ENCODE data around the gene ANK2. TPM values are rescaled to one million over a fixed set of nuclear protein-coding genes. Genes with fewer than 3 reads are reported as not detected.

Gene ANK2
- total and polyA plus RNA-seq, 2 experiments from 2014 or later, result 10.9 to 25.9 TPM

DNA sequence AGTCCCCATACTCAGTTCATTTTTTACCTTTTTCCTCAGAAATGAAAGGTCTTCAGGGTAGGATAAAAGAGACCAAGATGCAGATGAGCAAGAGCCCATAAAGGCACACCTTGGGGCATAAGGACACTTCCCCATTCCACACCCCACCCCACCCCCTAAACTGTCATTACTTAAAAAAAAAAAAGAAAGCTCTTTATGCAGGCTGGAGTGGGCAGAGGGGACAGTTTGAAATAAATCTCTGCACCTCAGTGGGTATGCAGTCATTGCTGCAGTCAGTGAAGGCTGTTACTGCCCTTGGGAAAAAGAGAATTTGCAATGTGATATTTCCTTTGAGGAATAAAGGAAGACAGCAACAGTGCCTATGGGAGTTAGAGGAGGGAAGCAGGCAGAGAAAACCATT, 137.5 kb downstream of the ANK2 start:
- no peak overlapping the region for H3K4me2 ChIP-seq (ENCODE audit: unreplicated experiment)
- H3K27me3 ChIP-seq (replicated peaks; ENCODE audit: insufficient read depth), result no peaks in the 10 kb centered on the region
- no peaks in the 10 kb centered on the region for H3K36me3 ChIP-seq (ENCODE audit: low read depth)
- no peaks in the 10 kb centered on the region for H4K20me1 ChIP-seq (ENCODE audit: insufficient read depth)
- H3K9me3 ChIP-seq (ENCODE audit: low read depth), result no peaks in the 10 kb centered on the region
- no peak overlapping the region for H3K4me3 ChIP-seq
- DNase-seq, result no peak
- H3K4me1 ChIP-seq (ENCODE audit: insufficient read depth), result no peaks in the 10 kb centered on the region
- H3K9ac ChIP-seq, result no peak overlapping the region
- in situ Hi-C loops (cut with MboI), result no loop called here
- H3K9me2 ChIP-seq (ENCODE audit: insufficient read depth), result no peaks in the 10 kb centered on the region
- H2AFZ ChIP-seq, result no peak overlapping the region
- H3F3A ChIP-seq (ENCODE audit: insufficient read depth), result no peaks in the 10 kb centered on the region
- TF ChIP-seq EZH2 (IDR thresholded peaks at IDR 0.05; ENCODE audit: insufficient read depth, poor library complexity, severe bottlenecking), result no peak
- H3K79me2 ChIP-seq (ENCODE audit: insufficient read depth), result no peaks in the 10 kb centered on the region
- H3K27ac ChIP-seq, result no peak overlapping the region

DNA sequence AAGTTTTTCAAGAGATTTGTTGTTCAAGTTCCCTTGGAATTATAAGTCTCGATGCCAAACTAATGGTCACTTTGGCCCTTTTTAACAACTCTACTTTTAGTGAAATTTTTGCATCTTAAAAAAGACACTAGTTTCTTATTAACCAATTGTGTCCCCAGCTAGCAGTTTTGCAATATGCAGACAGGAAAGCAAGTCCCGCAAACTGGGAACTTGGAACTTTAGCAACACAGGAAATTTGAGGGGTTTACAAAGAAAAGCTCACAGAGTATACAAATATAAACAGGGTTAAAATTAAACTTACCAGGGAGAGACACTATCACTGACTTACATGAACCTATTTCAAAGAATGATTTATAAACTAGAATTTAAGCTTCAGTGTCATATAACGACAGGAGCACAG, 137.9 kb downstream of the ANK2 start:
- H2AFZ ChIP-seq, result no peak overlapping the region
- no peaks in the 10 kb centered on the region for H3K27me3 ChIP-seq (replicated peaks; ENCODE audit: insufficient read depth)
- H3K9me2 ChIP-seq (ENCODE audit: insufficient read depth), result no peaks in the 10 kb centered on the region
- H3K36me3 ChIP-seq (ENCODE audit: low read depth), result no peaks in the 10 kb centered on the region
- H3K4me3 ChIP-seq, result no peak overlapping the region
- no peak overlapping the region for H3K9ac ChIP-seq
- no peak overlapping the region for H3K4me2 ChIP-seq (ENCODE audit: unreplicated experiment)
- no peaks in the 10 kb centered on the region for H3K9me3 ChIP-seq (ENCODE audit: low read depth)
- no peak overlapping the region for H3K27ac ChIP-seq
- no peaks in the 10 kb centered on the region for H4K20me1 ChIP-seq (ENCODE audit: insufficient read depth)
- no peak for TF ChIP-seq EZH2 (IDR thresholded peaks at IDR 0.05; ENCODE audit: insufficient read depth, poor library complexity, severe bottlenecking)
- no peak for TF ChIP-seq EZH2phosphoT487 (IDR thresholded peaks at IDR 0.05; ENCODE audit: insufficient read depth, low read depth)
- DNase-seq, result no peak
- no peaks in the 10 kb centered on the region for H3K79me2 ChIP-seq (ENCODE audit: insufficient read depth)
- no peaks in the 10 kb centered on the region for H3K4me1 ChIP-seq (ENCODE audit: insufficient read depth)
- in situ Hi-C loops (cut with MboI), result no loop called here
- WGBS, 2 experiments (ENCODE audit: low coverage in 1 of 2, low lambda C conversion rate in 2 of 2, missing lambda C conversion rate in 2 of 2), result 76 to 82% methylated on average over 3 of the region's 3 CpGs
- H3F3A ChIP-seq (ENCODE audit: insufficient read depth), result no peaks in the 10 kb centered on the region

DNA sequence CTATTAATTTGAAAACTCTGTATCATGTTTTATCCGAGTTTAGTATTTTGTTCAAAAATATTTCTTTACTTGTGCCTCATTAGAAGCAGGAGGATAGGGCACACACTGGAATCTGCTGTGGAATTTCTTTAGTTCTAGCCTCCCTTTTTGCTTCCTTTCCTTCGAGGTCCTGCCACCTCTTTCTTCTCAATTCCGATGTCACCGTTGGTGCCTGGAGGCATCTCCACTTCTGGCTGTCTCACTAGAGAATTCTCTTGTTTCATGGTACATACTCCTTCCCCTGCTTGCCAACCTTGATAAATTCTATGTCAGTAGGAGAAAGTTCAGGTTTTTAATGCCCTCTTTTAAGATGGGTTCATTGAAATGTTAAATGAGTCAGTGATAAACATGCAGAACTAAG, 140.1 kb downstream of the ANK2 start:
- H3K27ac ChIP-seq, result no peak overlapping the region
- H3K79me2 ChIP-seq (ENCODE audit: insufficient read depth), result no peaks in the 10 kb centered on the region
- in situ Hi-C loops (cut with MboI), result no loop called here
- H3K36me3 ChIP-seq (ENCODE audit: low read depth), result no peaks in the 10 kb centered on the region
- H3F3A ChIP-seq (ENCODE audit: insufficient read depth), result no peaks in the 10 kb centered on the region
- H3K9me3 ChIP-seq (ENCODE audit: low read depth), result no peaks in the 10 kb centered on the region
- WGBS, 2 experiments (ENCODE audit: low coverage in 1 of 2, low lambda C conversion rate in 2 of 2, missing lambda C conversion rate in 2 of 2), result 92 to 94% methylated on average over 4 of the region's 4 CpGs
- no peak overlapping the region for H2AFZ ChIP-seq
- no peak for DNase-seq
- TF ChIP-seq EZH2phosphoT487 (IDR thresholded peaks at IDR 0.05; ENCODE audit: insufficient read depth, low read depth) (no peak), EZH2 (IDR thresholded peaks at IDR 0.05; ENCODE audit: insufficient read depth, poor library complexity, severe bottlenecking) (no peak)
- H3K9ac ChIP-seq, result no peak overlapping the region
- no peak overlapping the region for H3K4me3 ChIP-seq
- no peaks in the 10 kb centered on the region for H4K20me1 ChIP-seq (ENCODE audit: insufficient read depth)
- no peak overlapping the region for H3K4me2 ChIP-seq (ENCODE audit: unreplicated experiment)
- H3K27me3 ChIP-seq (replicated peaks; ENCODE audit: insufficient read depth), result no peaks in the 10 kb centered on the region
- no peaks in the 10 kb centered on the region for H3K4me1 ChIP-seq (ENCODE audit: insufficient read depth)
- no peaks in the 10 kb centered on the region for H3K9me2 ChIP-seq (ENCODE audit: insufficient read depth)

DNA sequence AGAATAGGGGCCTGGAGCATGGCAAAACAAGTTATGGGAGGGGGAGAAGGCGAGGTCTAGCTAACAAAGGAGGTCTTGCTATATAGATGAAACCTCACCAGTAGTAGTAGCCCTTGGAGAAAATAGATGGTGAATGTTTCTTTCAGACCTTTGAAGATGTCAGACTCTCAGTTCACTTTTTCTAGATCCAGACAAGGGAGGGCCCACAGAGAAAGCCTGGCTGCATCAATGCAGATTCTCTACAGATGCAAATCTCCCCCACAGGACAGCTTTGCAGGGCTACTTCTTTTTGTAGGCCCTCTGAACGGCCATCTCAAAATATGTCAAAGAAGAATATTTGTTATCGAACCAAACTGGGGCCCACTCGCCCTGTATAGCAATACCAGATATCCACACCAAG, 159.7 kb downstream of the ANK2 start:
- H3K79me2 ChIP-seq (ENCODE audit: insufficient read depth), result no peaks in the 10 kb centered on the region
- no peaks in the 10 kb centered on the region for H3K27me3 ChIP-seq (replicated peaks; ENCODE audit: insufficient read depth)
- no peaks in the 10 kb centered on the region for H4K20me1 ChIP-seq (ENCODE audit: insufficient read depth)
- H3K9me3 ChIP-seq (ENCODE audit: low read depth), result no peaks in the 10 kb centered on the region
- in situ Hi-C loops (cut with MboI), result no loop called here
- H3K36me3 ChIP-seq (ENCODE audit: low read depth), result no peaks in the 10 kb centered on the region
- H2AFZ ChIP-seq, result no peak overlapping the region
- no peak overlapping the region for H3K4me2 ChIP-seq (ENCODE audit: unreplicated experiment)
- H3K4me3 ChIP-seq, result no peak overlapping the region
- no peaks in the 10 kb centered on the region for H3F3A ChIP-seq (ENCODE audit: insufficient read depth)
- H3K27ac ChIP-seq, result no peak overlapping the region
- H3K4me1 ChIP-seq (ENCODE audit: insufficient read depth), result no peaks in the 10 kb centered on the region
- 83% methylated on average over 4 of the region's 4 CpGs for WGBS, 2 experiments (ENCODE audit: low coverage in 1 of 2, low lambda C conversion rate in 2 of 2, missing lambda C conversion rate in 2 of 2)
- no peak overlapping the region for H3K9ac ChIP-seq
- DNase-seq, result no peak
- TF ChIP-seq EZH2phosphoT487 (IDR thresholded peaks at IDR 0.05; ENCODE audit: insufficient read depth, low read depth) (no peak), EZH2 (IDR thresholded peaks at IDR 0.05; ENCODE audit: insufficient read depth, poor library complexity, severe bottlenecking) (no peak)
- no peaks in the 10 kb centered on the region for H3K9me2 ChIP-seq (ENCODE audit: insufficient read depth)

DNA sequence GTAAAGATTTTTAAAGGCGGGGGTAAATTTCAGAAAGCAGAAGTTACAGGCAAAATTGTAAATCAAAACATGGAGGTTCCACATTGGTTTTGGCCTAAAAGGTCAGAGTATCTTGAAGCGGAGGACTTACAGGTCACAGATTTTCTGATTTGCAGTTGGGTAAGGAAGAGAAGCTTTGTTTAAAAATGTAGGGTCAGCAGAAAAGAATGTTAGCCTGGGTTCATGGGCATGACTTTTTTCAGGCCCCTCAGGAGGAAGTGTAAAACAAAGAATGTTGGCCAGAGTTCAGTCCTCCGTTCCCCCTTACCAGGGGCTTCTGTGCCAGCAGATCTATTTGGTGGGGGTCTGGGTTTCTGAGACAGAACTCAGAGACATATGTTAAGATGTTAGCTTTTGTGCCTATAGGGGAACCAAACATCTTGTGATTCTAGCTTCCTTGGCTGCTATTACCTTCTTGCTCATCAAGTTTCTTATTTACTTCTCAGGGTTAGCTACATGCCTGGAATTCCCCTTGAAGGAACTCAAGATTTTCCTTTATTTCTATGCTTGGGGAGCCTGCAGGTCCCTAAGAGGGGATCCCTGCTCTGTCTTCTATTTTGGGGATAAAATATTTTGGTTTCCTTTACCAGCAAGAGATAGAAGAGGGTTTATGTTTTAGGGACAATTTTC, 160.3 kb downstream of the ANK2 start:
- no peaks in the 10 kb centered on the region for H3K9me3 ChIP-seq (ENCODE audit: low read depth)
- no peak overlapping the region for H3K9ac ChIP-seq
- H3K36me3 ChIP-seq (ENCODE audit: low read depth), result no peaks in the 10 kb centered on the region
- WGBS, 2 experiments (ENCODE audit: low coverage in 1 of 2, low lambda C conversion rate in 2 of 2, missing lambda C conversion rate in 2 of 2), result 68 to 72% methylated on average over 3 of the region's 3 CpGs
- H3K4me3 ChIP-seq, result no peak overlapping the region
- no peaks in the 10 kb centered on the region for H3K4me1 ChIP-seq (ENCODE audit: insufficient read depth)
- H3K79me2 ChIP-seq (ENCODE audit: insufficient read depth), result no peaks in the 10 kb centered on the region
- no peak overlapping the region for H3K4me2 ChIP-seq (ENCODE audit: unreplicated experiment)
- H3K9me2 ChIP-seq (ENCODE audit: insufficient read depth), result no peaks in the 10 kb centered on the region
- no peak overlapping the region for H2AFZ ChIP-seq
- no peaks in the 10 kb centered on the region for H4K20me1 ChIP-seq (ENCODE audit: insufficient read depth)
- no peak for DNase-seq
- in situ Hi-C loops (cut with MboI), result no loop called here
- TF ChIP-seq EZH2phosphoT487 (IDR thresholded peaks at IDR 0.05; ENCODE audit: insufficient read depth, low read depth) (no peak), EZH2 (IDR thresholded peaks at IDR 0.05; ENCODE audit: insufficient read depth, poor library complexity, severe bottlenecking) (no peak)
- no peaks in the 10 kb centered on the region for H3K27me3 ChIP-seq (replicated peaks; ENCODE audit: insufficient read depth)
- H3K27ac ChIP-seq, result no peak overlapping the region
- H3F3A ChIP-seq (ENCODE audit: insufficient read depth), result no peaks in the 10 kb centered on the region

All from GM23248 (cell line).